ENCODE data around the gene NCLN. TPM values are rescaled to one million over a fixed set of nuclear protein-coding genes. Genes with fewer than 3 reads are reported as not detected.

NCLN gene
- total and polyA plus RNA-seq, 9 of the 15 experiments (the other 6 are each of a cell fraction or from before 2014, with no cell fraction given): 3.8 to 126 (median 39.6) TPM

GRCh38 chr19:3142781-3143337, 42.9 kb upstream of the NCLN start (continued):
- TF ChIP-seq ETV6 (IDR thresholded peaks at IDR 0.05; ENCODE audit: borderline replicate concordance in 1 of 2, low read depth in 2 of 2, low read length in 1 of 2): no peak
- TF ChIP-seq ETV6 (CRISPR knock-in tag; IDR thresholded peaks at IDR 0.05; ENCODE audit: borderline replicate concordance): no peak
- TF ChIP-seq PRMT5 (CRISPR knock-in tag; IDR thresholded peaks at IDR 0.05): no peak
- TF ChIP-seq, protein P1, sequence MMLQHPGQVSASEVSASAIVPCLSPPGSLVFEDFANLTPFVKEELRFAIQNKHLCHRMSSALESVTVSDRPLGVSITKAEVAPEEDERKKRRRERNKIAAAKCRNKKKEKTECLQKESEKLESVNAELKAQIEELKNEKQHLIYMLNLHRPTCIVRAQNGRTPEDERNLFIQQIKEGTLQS (IDR thresholded peaks at IDR 0.05): no peak
- TF ChIP-seq, protein P1 (CRISPR knock-in tag; conservative IDR thresholded peaks at IDR 0.05): no peak
- TF ChIP-seq SRSF7 (optimal IDR thresholded peaks at IDR 0.05; ENCODE audit: low read depth, low read length): no peak
- TF ChIP-seq ZNF212 (CRISPR knock-in tag; IDR thresholded peaks at IDR 0.05): no peak
- TF ChIP-seq, protein P2, sequence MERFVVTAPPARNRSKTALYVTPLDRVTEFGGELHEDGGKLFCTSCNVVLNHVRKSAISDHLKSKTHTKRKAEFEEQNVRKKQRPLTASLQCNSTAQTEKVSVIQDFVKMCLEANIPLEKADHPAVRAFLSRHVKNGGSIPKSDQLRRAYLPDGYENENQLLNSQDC (CRISPR knock-in tag; IDR thresholded peaks at IDR 0.05): no peak
- TF ChIP-seq ZNF217 (CRISPR knock-in tag; IDR thresholded peaks at IDR 0.05): no peak
- no peak for TF ChIP-seq KDM4B (IDR thresholded peaks at IDR 0.05; ENCODE audit: borderline replicate concordance in 2 of 2, low read depth in 1 of 2)
- TF ChIP-seq SMC3 (conservative IDR thresholded peaks at IDR 0.05; ENCODE audit: insufficient read depth, low read depth, low read length): no peak
- TF ChIP-seq, protein P3, sequence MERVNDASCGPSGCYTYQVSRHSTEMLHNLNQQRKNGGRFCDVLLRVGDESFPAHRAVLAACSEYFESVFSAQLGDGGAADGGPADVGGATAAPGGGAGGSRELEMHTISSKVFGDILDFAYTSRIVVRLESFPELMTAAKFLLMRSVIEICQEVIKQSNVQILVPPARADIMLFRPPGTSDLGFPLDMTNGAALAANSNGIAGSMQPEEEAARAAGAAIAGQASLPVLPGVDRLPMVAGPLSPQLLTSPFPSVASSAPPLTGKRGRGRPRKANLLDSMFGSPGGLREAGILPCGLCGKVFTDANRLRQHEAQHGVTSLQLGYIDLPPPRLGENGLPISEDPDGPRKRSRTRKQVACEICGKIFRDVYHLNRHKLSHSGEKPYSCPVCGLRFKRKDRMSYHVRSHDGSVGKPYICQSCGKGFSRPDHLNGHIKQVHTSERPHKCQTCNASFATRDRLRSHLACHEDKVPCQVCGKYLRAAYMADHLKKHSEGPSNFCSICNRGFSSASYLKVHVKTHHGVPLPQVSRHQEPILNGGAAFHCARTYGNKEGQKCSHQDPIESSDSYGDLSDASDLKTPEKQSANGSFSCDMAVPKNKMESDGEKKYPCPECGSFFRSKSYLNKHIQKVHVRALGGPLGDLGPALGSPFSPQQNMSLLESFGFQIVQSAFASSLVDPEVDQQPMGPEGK (CRISPR knock-in tag; IDR thresholded peaks at IDR 0.05; ENCODE audit: borderline replicate concordance): no peak
- TF ChIP-seq GTF2F1 (IDR thresholded peaks at IDR 0.05; ENCODE audit: low read depth, low read length): no peak
- TF ChIP-seq, protein P4, sequence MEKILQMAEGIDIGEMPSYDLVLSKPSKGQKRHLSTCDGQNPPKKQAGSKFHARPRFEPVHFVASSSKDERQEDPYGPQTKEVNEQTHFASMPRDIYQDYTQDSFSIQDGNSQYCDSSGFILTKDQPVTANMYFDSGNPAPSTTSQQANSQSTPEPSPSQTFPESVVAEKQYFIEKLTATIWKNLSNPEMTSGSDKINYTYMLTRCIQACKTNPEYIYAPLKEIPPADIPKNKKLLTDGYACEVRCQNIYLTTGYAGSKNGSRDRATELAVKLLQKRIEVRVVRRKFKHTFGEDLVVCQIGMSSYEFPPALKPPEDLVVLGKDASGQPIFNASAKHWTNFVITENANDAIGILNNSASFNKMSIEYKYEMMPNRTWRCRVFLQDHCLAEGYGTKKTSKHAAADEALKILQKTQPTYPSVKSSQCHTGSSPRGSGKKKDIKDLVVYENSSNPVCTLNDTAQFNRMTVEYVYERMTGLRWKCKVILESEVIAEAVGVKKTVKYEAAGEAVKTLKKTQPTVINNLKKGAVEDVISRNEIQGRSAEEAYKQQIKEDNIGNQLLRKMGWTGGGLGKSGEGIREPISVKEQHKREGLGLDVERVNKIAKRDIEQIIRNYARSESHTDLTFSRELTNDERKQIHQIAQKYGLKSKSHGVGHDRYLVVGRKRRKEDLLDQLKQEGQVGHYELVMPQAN (IDR thresholded peaks at IDR 0.05; ENCODE audit: borderline replicate concordance): no peak
- no peak for TF ChIP-seq SMARCA4 (IDR thresholded peaks at IDR 0.05)
- TF ChIP-seq CUX1 (CRISPR knock-in tag; IDR thresholded peaks at IDR 0.05): no peak
